ENCODE results near the gene DIAPH3.
"Not testable (repeated sequence)": the region's sequence is repeated elsewhere in the genome, so short reads cannot be mapped to it uniquely, and the experiment has no call there.

The DIAPH3 gene

GRCh38 chr13:60094385-60095088 is 69.2 kb downstream of the DIAPH3 start:
- no peak for DNase-seq

GRCh38 chr13:60093425-60094019 is 70.2 kb downstream of the DIAPH3 start:
- no peak for DNase-seq

GRCh38 chr13:60091573-60091972 is 72.2 kb downstream of the DIAPH3 start:
- no peak for DNase-seq

- no peak for DNase-seq
Observed at GRCh38 chr13:60090574-60090973, 73.2 kb downstream of the DIAPH3 start.

GRCh38 chr13:60083780-60084179 is 79.9 kb downstream of the DIAPH3 start:
- DNase-seq = not testable (repeated sequence)

GRCh38 chr13:60080850-60081249 is 82.9 kb downstream of the DIAPH3 start:
- no peak for DNase-seq

- DNase-seq = no peak
Observed at GRCh38 chr13:60078226-60078625, 85.5 kb downstream of the DIAPH3 start.

- no peak for DNase-seq
Observed at GRCh38 chr13:60075850-60076249, 87.9 kb downstream of the DIAPH3 start.

GRCh38 chr13:60074397-60074796 is 89.3 kb downstream of the DIAPH3 start:
- no peak for DNase-seq

GRCh38 chr13:60066226-60066625 is 97.5 kb downstream of the DIAPH3 start:
- DNase-seq = no peak

- DNase-seq = no peak
Observed at GRCh38 chr13:60062502-60062901, 101.2 kb downstream of the DIAPH3 start.

GRCh38 chr13:60061737-60062136 is 102.0 kb downstream of the DIAPH3 start:
- no peak for DNase-seq

GRCh38 chr13:60051754-60052285 is 111.9 kb downstream of the DIAPH3 start:
- DNase-seq = no peak

- not testable (repeated sequence) for DNase-seq
Observed at GRCh38 chr13:60048353-60048752, 115.4 kb downstream of the DIAPH3 start.

- no peak for DNase-seq
Observed at GRCh38 chr13:60047918-60048317, 115.8 kb downstream of the DIAPH3 start.

- DNase-seq = no peak
Observed at GRCh38 chr13:60044321-60044720, 119.4 kb downstream of the DIAPH3 start.

- no peak for DNase-seq
Observed at GRCh38 chr13:60043262-60043661, 120.5 kb downstream of the DIAPH3 start.

GRCh38 chr13:60040668-60041067 is 123.1 kb downstream of the DIAPH3 start:
- DNase-seq = not testable (repeated sequence)

- DNase-seq = no peak
Observed at GRCh38 chr13:60035874-60036273, 127.9 kb downstream of the DIAPH3 start.

- no peak for DNase-seq
Observed at GRCh38 chr13:60032851-60033250, 130.9 kb downstream of the DIAPH3 start.

GRCh38 chr13:60028021-60028420 is 135.7 kb downstream of the DIAPH3 start:
- DNase-seq = no peak

- no peak for DNase-seq
Observed at GRCh38 chr13:60026286-60026685, 137.4 kb downstream of the DIAPH3 start.

GRCh38 chr13:60020288-60020687 is 143.4 kb downstream of the DIAPH3 start:
- DNase-seq = no peak
